Stimulated activated naive CD8-positive, alpha-beta T cell treated with anti-CD3 and anti-CD28 coated beads, Interleukin-15, Interleukin-2, amounts not matched to agents 100 U/mL and 50 U/mL, for 24 hours (primary cell): ENCODE results near the gene SEMA3D.
"Not testable (repeated sequence)": the region's sequence is repeated elsewhere in the genome, so short reads cannot be mapped to it uniquely, and the experiment has no call there.

Experiments used
- ATAC-seq: fragments of 150-1000 bp; cut with Tn5 transposase; one replicate; pipeline ENCODE4 v1.10.0; 2021
- DNase-seq: peaks from one replicate; pipeline ENCODE4 v3.0.0; 2021

Gene SEMA3D

DNA sequence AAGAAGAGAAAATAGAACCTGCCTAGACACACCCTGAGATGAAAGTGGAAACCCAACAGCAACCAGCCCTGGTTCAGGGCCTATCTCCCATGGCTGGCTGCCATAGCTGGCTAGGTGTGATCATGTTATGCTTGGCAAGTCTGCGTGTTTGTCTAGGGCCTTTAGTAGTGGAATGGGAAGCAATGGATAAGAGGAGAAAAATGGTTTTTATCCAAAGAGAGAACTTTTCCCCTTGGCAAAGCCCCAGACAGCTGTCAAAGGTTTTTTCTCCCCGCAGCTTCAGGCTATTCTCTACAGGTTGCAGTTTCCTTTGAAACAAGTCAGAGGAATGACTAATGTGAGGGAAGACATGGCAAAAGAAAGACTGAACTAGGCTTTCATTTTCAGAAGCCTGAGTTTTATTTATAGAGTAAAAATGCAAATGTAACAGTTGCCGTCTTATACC is 161.5 kb downstream of the SEMA3D start:
- ATAC-seq: no peak

DNA sequence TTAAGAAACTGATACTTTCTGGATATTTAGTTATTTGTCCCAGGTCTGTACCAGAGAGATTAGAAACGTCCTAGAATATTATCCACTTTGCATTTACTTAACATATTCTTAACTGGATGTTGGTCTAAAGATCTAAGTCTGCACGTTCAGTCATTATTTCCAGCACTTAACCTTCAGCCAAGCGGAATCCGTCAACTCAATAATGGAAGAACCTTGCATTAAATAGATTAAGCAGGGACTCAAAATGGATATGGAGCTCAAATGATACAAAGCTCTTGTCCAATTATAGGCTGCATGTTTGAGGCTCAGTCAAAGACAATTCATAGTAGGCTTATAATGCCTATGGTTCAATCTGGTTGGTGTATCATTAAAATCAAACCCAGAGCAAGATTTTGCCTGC is 162.9 kb downstream of the SEMA3D start:
- ATAC-seq (no peak), DNase-seq (no peak)

More for the DNA sequence above, 161.5 kb downstream of the SEMA3D start:
- no peak for DNase-seq

- DNase-seq (peak; percentile 14), ATAC-seq (no peak)
These were observed 163.7 kb downstream of the SEMA3D start for GRCh38 chr7:85023066-85023712.

DNA sequence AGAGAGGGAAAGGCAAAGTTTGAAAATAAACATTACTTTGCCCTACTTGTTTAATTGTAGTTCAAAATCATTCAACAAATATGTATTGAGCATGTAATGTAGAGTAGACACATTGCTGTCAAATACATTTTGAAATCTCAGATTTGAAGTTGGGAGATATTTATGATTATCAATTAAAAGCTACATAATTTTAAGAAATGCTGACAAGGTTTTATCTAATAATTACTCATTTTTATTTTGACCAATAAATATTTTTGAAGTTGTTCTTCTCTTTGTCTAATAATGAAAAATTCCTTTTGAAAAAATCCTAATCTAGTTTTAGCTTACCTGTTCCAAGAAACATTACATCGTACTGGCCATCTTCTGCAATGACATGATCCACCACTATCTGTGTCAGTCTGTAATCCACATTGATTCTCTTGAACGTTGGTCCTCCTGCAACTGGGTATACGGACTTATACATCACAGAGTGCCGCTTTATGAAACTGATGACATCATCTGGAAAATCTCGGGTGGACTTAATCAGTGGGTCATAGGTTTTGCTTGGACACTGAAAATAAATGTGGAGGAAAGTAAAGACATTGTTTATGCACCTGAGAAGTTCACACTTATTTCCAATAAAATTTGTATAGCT is 164.7 kb downstream of the SEMA3D start:
- no peak for ATAC-seq
- DNase-seq: no peak

DNA sequence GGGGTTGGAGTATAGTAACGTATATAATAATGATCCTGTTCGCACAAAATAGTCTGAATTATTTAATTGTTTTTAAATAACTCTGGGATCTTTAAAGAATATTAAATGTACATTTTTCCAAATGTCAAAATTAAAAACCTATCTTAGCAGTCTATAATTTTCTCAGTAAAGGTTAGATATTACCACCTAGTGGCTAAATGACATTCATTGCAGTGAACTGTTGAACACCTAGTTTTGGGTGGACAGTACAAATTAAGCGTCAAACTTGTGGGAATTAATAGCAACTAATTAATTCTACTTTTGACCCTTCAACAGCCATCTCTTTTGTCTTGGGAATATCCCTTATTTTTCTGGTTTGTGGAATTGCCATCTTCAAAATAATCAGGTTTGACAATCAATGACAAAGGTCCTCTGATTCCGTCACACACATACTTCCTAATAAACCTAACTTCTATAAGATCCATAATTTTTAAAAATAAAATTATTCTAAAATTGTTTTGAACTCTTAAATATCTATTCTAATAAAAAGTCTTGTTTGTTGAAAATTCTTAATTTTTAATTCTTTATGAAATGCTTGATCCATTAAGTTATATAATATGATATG is 165.7 kb downstream of the SEMA3D start:
- ATAC-seq: no peak
- no peak for DNase-seq

DNA sequence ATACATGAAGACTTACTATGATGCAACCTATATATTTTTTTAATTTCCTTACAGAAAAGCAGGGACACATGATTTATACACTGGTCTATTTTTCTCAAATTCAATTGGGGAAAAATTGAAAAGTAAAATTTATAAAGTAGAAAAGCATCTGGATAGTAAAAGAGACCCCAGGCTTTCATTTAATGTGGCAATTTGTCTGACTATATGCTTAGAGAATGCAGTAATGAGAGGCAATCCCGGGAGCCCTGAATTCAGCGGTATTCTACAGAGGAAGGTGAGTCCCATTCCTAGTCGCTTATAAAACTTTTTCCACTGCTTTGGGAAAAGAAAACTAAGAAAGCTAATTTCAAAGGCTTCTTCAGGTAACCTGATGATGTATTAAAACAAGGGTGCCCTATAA is 167.1 kb downstream of the SEMA3D start:
- DNase-seq (no peak), ATAC-seq (no peak)

- ATAC-seq (no peak), DNase-seq (no peak)
These were observed 167.7 kb downstream of the SEMA3D start for GRCh38 chr7:85019176-85019575.

GRCh38 chr7:85018498-85018897 is 168.4 kb downstream of the SEMA3D start:
- no peak for ATAC-seq

DNA sequence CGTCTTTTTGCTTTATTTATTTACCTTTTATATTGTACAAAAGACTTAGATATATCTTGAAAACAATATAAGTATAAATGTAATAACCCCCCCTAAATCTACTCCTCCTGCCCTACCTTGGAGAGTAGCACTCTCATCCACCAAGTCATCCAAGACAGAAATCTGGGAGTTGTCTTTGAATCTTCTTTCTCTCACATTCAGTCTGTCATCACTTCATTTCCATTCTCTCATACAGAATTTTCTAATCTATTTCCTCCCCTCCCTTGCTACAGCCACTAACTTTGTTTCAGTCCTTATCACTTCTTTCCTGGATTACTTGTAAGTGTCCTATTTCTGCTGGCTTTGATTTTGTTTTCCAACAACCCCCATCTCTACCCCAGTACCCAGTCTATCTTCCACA is 170.6 kb downstream of the SEMA3D start:
- DNase-seq (no peak), ATAC-seq (no peak)

More at GRCh38 chr7:85018498-85018897, 168.4 kb downstream of the SEMA3D start:
- no peak for DNase-seq

DNA sequence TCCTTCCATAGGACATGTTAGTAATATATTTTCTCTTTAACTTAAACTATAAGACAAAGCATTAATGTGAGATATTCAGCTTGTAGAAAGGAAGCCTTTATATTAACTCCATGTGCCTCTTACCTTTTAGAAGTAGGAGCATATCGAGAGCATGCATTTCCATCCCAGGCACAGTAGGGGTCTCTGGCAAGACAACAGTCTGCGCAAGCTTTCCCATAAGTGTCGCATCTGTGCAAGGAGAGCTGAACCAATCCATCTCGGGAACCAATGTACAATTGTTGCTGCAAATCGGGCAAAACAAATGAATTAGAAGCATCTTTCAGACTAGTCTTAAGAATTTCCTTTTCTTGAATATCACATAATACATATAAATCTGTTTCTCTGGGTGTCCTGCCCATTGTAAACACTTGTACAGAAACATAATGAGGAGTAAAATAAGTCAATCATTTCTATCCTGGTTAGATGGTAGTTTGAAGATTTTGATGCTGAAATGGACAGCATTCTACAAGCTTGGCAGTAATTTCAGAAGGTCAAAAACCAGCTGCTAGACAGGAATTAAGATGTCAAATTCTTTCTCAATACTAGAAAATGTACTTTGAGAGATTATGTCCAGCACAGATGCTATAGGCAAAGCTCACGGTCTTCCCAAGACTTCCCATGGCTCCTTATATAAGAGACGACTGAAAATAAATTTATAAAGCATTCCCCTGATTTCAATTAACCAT is 171.8 kb downstream of the SEMA3D start:
- ATAC-seq (no peak), DNase-seq (no peak)

GRCh38 chr7:85011127-85011526 is 175.7 kb downstream of the SEMA3D start:
- DNase-seq (no peak), ATAC-seq (no peak)

- ATAC-seq (no peak), DNase-seq (no peak)
These were observed 176.6 kb downstream of the SEMA3D start for GRCh38 chr7:85010306-85010705.

DNA sequence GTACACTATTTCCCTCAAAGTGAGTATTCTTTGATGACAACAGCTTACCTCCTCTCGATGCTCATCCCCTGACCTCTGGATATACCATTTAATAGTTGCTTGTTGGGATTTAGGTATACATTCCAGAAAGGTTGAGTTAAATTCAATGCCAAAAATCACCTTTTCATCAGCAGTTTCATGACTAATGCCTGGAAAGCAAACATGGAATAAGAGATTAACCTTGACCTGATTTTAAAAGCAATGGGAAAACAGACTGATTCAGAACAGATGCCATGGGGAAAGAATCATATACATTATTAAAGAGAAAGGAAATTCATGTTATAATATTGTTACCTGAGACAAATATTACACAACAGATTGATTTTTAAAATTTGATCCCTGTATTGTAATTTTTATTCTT is 180.1 kb downstream of the SEMA3D start:
- no peak for DNase-seq
- ATAC-seq: no peak

DNA sequence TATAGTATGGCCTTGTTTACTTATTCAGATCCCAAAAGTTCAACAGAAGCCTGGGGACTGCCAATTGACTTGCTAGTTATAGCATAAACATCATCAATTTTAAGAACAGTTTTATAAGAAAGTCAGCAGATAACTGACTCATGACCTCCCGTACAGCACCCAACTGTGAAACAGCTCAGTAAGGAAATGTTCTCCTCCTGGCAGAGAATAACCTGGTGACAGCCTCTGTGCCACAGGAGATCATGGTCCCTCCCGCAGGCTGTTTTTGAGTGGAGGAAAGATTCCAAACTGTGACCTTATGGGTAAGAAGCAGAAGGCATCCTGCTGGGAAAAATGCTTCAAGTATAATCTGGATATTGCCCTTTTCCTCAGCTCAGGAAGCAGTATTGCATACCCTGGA is 182.5 kb downstream of the SEMA3D start:
- no peak for ATAC-seq

GRCh38 chr7:85001495-85002345 is 185.1 kb downstream of the SEMA3D start:
- DNase-seq: no peak
- ATAC-seq: no peak

More for the DNA sequence above, 182.5 kb downstream of the SEMA3D start:
- no peak for DNase-seq

DNA sequence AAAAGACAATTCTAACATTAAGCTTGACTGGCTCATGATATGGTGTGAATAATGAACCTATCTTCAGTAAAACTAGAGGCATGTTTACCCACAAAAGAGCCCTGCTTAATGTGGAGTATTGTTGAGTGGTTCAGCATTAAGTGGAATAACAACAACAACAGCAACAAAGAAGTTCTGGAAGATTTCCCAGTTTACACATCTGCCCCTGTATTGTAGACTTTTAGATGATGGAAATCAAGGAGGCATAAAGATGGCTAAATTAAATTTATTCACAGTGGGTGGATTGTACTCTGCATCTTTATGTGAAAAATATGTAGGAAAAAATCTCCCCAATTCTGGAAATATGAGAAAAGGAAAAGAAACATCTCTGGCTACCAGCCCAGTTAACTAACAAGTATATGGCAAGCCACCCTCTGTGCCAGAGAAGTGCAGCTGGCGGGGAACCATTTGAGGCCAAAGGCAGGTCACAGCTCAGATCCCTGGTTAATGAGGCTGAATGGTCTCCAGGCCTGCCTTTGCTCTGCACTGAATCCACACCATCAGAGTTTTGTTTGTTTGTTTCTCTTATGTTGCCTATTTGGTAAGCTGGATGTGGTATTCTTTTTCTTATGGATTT is 186.0 kb downstream of the SEMA3D start:
- no peak for DNase-seq

DNA sequence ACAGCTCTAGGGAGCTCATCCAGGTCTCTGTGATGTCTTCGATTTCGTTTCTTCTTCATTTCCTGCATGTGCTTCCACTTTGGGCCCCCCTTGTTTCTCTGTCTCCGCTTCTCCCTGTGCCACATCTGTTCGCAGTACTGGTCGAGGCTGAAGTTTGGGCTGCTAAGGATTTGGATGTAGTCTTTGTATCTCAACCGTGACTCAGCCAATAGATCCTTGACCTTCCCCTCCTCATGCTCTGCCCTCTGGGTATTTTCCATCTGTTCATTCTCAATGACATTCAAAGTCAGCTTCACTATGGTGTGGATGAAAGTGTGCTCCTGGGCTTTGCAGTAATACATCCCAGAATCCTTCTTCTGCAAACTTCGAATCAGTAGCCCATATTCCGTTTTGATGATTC is 187.4 kb downstream of the SEMA3D start:
- no peak for ATAC-seq
- no peak for DNase-seq

More for the DNA sequence above, 186.0 kb downstream of the SEMA3D start:
- no peak for ATAC-seq

DNA sequence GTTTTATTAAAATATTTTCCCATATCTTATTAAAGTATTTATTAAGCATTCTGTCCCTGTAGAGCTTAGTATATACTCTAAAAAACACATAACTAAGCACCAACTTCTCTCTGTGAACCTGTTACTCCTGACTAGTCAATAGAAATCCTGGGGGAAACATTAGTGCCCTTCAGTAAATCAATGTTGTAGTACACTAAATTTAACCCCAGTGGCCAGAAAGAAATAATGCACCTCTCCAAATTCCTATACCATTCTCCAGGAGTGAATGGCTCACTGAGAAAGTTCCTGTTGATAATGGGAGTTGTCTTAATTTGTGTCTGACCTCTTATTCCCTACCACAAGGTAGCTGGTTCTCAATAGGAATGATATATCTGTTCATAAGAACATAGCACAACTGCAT is 188.2 kb downstream of the SEMA3D start:
- ATAC-seq (no peak), DNase-seq (no peak)

DNA sequence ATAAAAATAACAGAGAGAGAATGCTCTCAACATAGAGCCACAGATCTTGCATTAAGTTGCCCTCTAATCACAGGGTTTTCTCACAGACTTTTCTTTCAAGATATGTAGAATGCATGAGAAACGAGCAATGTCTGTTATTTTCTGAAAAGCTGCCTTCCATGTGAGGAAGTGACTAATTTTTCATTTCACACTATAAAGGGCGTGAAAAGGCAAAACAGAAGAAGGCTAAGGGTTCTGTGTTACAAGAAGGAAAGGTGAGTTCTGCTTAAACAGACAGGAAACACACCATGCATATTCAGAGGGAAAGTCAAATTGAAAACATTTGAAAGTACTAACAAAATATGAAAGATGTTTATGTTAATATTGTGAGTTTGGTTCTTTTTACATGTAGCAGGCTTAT is 189.2 kb downstream of the SEMA3D start:
- ATAC-seq (peak; percentile 23), DNase-seq (no peak)

DNA sequence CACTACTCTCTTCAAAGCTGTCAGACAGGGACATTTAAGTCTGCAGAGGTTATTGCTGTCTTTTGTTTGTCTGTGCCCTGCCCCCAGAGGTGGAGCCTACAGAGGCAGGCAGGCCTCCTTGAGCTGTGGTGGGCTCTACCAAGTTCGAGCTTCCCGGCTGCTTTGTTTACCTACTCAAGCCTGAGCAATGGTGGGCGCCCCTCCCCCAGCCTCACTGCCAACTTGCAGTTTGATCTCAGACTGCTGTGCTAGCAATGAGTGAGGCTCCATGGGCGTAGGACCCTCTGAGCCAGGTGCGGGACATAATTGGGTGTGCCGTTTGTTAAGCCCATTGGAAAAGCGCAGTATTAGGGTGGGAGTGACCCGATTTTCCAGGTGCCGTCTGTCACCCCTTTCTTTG is 193.9 kb downstream of the SEMA3D start:
- DNase-seq, ATAC-seq: not testable (repeated sequence)

- DNase-seq (no peak), ATAC-seq (no peak)
These were observed 201.6 kb downstream of the SEMA3D start for GRCh38 chr7:84985073-84985784.
